T-helper 1 cell treated with Interleukin-12 subunit alpha and Interleukin-12 subunit beta and Interleukin-4 antibody, amounts not matched to agents 30 ng/mL and 1 ng/mL, for 36 hours (primary cell): ENCODE results near the gene PLEKHA8. TPM values are rescaled to one million over a fixed set of nuclear protein-coding genes. Genes with fewer than 3 reads are reported as not detected.

Experiments
- intact Hi-C: fragments of 100-400 bp; cut with micrococcal nuclease; formaldehyde crosslinking; loops from one replicate; pipeline ENCODE4 v1.15.1; 2024
- total RNA-seq: library from RNA; stranded (reverse); gene quantifications from 2 replicates; pipeline ENCODE4 v1.2.3, GENCODE V29; 2022

Gene PLEKHA8
- total RNA-seq, 1 donor from 2014 or later = 7.1 TPM

- intact Hi-C loops = no loop called here
Measured at GRCh38 chr7:30140456-30140855, 112.2 kb downstream of the PLEKHA8 start.

GRCh38 chr7:30142710-30143109, 114.5 kb downstream of the PLEKHA8 start:
- intact Hi-C loops = no loop called here

GRCh38 chr7:30143748-30144251, 115.6 kb downstream of the PLEKHA8 start:
- intact Hi-C loops = no loop called here

GRCh38 chr7:30144657-30145306, 116.6 kb downstream of the PLEKHA8 start:
- intact Hi-C loops = no loop called here

- intact Hi-C loops = no loop called here
Measured at GRCh38 chr7:30145426-30145970, 117.3 kb downstream of the PLEKHA8 start.

GRCh38 chr7:30146127-30146612, 118.0 kb downstream of the PLEKHA8 start:
- intact Hi-C loops = no loop called here

GRCh38 chr7:30147223-30147622, 119.0 kb downstream of the PLEKHA8 start:
- intact Hi-C loops = no loop called here

- intact Hi-C loops = loop anchor here (2.0 kb wide), 1 partner anchor 13 kb away; the partner anchor contains the start of gene MTURN
Measured at GRCh38 chr7:30147785-30148184, 119.6 kb downstream of the PLEKHA8 start.

- intact Hi-C loops = loop anchor here (2.0 kb wide), 1 partner anchor 14 kb away; the partner anchor contains the start of gene MTURN
Measured at GRCh38 chr7:30148426-30148825, 120.2 kb downstream of the PLEKHA8 start.

- intact Hi-C loops = loop anchor here (2.0 kb wide), 1 partner anchor 14 kb away; the partner anchor contains the start of gene MTURN
Measured at GRCh38 chr7:30148951-30149459, 120.8 kb downstream of the PLEKHA8 start.

- intact Hi-C loops = loop anchor here (2.0 kb wide), 1 partner anchor 15 kb away; the partner anchor contains the start of gene MTURN
Measured at GRCh38 chr7:30149640-30150272, 121.5 kb downstream of the PLEKHA8 start.

GRCh38 chr7:30150711-30151110, 122.5 kb downstream of the PLEKHA8 start:
- intact Hi-C loops = no loop called here

- intact Hi-C loops = no loop called here
Measured at GRCh38 chr7:30154111-30154587, 125.9 kb downstream of the PLEKHA8 start.

- intact Hi-C loops = no loop called here
Measured at GRCh38 chr7:30155481-30155880, 127.3 kb downstream of the PLEKHA8 start.

- intact Hi-C loops = loop anchor here (1.0 kb wide), 1 partner anchor 22 kb away; no protein-coding TSS in a partner anchor
Measured at GRCh38 chr7:30157204-30157603, 129.0 kb downstream of the PLEKHA8 start.

- intact Hi-C loops = no loop called here
Measured at GRCh38 chr7:30159163-30159562, 131.0 kb downstream of the PLEKHA8 start.

- intact Hi-C loops = loop anchor here (5.0 kb wide), 2 partner anchors 253 to 288 kb away; no protein-coding TSS in a partner anchor
Measured at GRCh38 chr7:30159698-30160143, 131.5 kb downstream of the PLEKHA8 start.

GRCh38 chr7:30160329-30160728, 132.1 kb downstream of the PLEKHA8 start:
- intact Hi-C loops = loop anchor here (5.0 kb wide), 2 partner anchors 252 to 287 kb away; no protein-coding TSS in a partner anchor

GRCh38 chr7:30162133-30162532, 133.9 kb downstream of the PLEKHA8 start:
- intact Hi-C loops = loop anchor here (2.0 to 5.0 kb wide), 4 partner anchors 123 to 403 kb away; partner anchors contain the start of gene ZNRF2

- intact Hi-C loops = loop anchor here (2.0 to 5.0 kb wide), 4 partner anchors 122 to 402 kb away; partner anchors contain the start of gene ZNRF2
Measured at GRCh38 chr7:30162622-30163124, 134.5 kb downstream of the PLEKHA8 start.
